Right cardiac atrium (tissue), 5 donors: Measurements from ENCODE around the gene AARSD1. TPM values are rescaled to one million over a fixed set of nuclear protein-coding genes. Genes with fewer than 3 reads are reported as not detected.
"Not testable (repeated sequence)": the region's sequence is repeated elsewhere in the genome, so short reads cannot be mapped to it uniquely, and the experiment has no call there.

Experiments
- ATAC-seq, 2 donors: fragments of 200-7000 bp; cut with Tn5 transposase; one replicate each; pipeline versions ENCODE4 v1.8.0 to v1.9.1; 2020; ENCODE audit warnings: moderate library complexity in 2 of 2, mild to moderate bottlenecking in 1 of 2
- DNase-seq, 3 donors: peaks; one replicate each; pipeline ENCODE4 v3.0.0-alpha.2; 2020
- H3K27ac ChIP-seq: one replicate; pipeline ENCODE4 v1.5.1; 2013; ENCODE audit warnings: mild to moderate bottlenecking, low read length, control low read depth, moderate library complexity
- H3K27me3 ChIP-seq: one replicate; pipeline ENCODE4 v1.6.1; 2013; ENCODE audit not compliant: control insufficient read depth, insufficient read depth
- H3K4me1 ChIP-seq: one replicate; pipeline ENCODE4 v1.6.1; 2013; ENCODE audit warnings: low read length; ENCODE audit not compliant: control insufficient read depth, insufficient read depth
- H3K4me3 ChIP-seq: one replicate; pipeline ENCODE4 v1.5.1; 2013; ENCODE audit warnings: low read length, control low read depth
- H3K9me3 ChIP-seq: one replicate; pipeline ENCODE4 v1.6.1; 2013; ENCODE audit warnings: low read length; ENCODE audit not compliant: control insufficient read depth
- WGBS: extraction: QIAGEN DNeasy Blood & Tissue Kit; methylation state at CpG from one replicate; pipeline ENCODE4 v1.1.7; 2013; 5-methylcytosine and 5-hydroxymethylcytosine counted together
- intact Hi-C, 4 donors: fragments of 100-400 bp; cut with DNase I; formaldehyde crosslinking; loops; one replicate each; pipeline versions ENCODE4 v1.11.0 to v1.14.0; 2022 to 2023
- long read RNA-seq, 4 donors: library from polyadenylated mRNA; unstranded; transcript quantifications; one replicate each; pipeline ENCODE4 v2.0.0, GENCODE V29; 2020 to 2021
- polyA plus RNA-seq: library from polyadenylated mRNA; stranded (reverse); fragments of 200-250 nt; gene quantifications from one replicate; pipeline ENCODE4 v1.2.3, GENCODE V29; 2013
- total RNA-seq, 4 donors: library from RNA; stranded (reverse); fragmentation: NEBNext Ultra II Directional; extraction: Animal tissue kit (Norgen Biotek cat#: 25700); gene quantifications; one replicate each; pipeline ENCODE4 v1.2.1, GENCODE V29; 2021
- donor health status: healthy with polysubstance abuse.
- donor health status: DM: no; HTN: yes; CAD: no.
- donor health status: DM: no; HTN: no; CAD: no.
- donor health status: DM: no; HTN: yes; CAD: no; lungs with severe emphysema.
- donor health status: DM: yes; HTN: yes; CAD: no.

The AARSD1 gene
- 10 to 100 TPM; 26.0 to 35.7 (median 30.6) TPM for total RNA-seq
- polyA plus RNA-seq, result 41.6 TPM
- long read RNA-seq, donor 1, transcript AARSD1-202 (12 exons, 1,322 nt), result major isoform, 22 of 30 reads
- long read RNA-seq, donor 1, partial matches to known transcripts, result 1 of 30 reads
- long read RNA-seq, donor 1, other reads (novel, unspliced or antisense), result 6 of 30 reads
- long read RNA-seq, donor 2, transcript AARSD1-202 (12 exons, 1,322 nt), result major isoform, 10 of 18 reads
- long read RNA-seq, donor 2, partial matches to known transcripts, result 1 of 18 reads
- long read RNA-seq, donor 2, other reads (novel, unspliced or antisense), result 7 of 18 reads
- long read RNA-seq, donor 3, transcript AARSD1-202 (12 exons, 1,322 nt), result major isoform, 39 of 62 reads
- long read RNA-seq, donor 3, partial matches to known transcripts, result 2 of 62 reads
- long read RNA-seq, donor 3, other reads (novel, unspliced or antisense), result 20 of 62 reads
- long read RNA-seq, donor 4, transcript AARSD1-202 (12 exons, 1,322 nt), result major isoform, 11 of 16 reads
- long read RNA-seq, donor 4, partial matches to known transcripts, result 0 of 16 reads
- long read RNA-seq, donor 4, other reads (novel, unspliced or antisense), result 5 of 16 reads

- peak; percentile 96 to 97 for ATAC-seq
- no peaks in the 10 kb centered on the region for H3K9me3 ChIP-seq
- H3K4me3 ChIP-seq, result peak within 1 kb of the TSS; percentile 76
- intact Hi-C loops, result no loop called here
- peak within 1 kb of the TSS; percentile 59 for H3K27ac ChIP-seq
- H3K4me1 ChIP-seq, result peaks cover 2% of the 10 kb centered on the region
- peak; percentile 91 to 96 (median 96) for DNase-seq
- WGBS, result 1% methylated on average over 43 of the region's 43 CpGs
- H3K27me3 ChIP-seq, result no peaks in the 10 kb centered on the region
These were observed at the start of gene AARSD1 for GRCh38 chr17:42964161-42964932. Gene AARSD1 (minus strand): TSS chr17:42964454. CDS start chr17:42964440, 14 bp downstream.

- Histone ChIP-seq H3K4me1 (peaks cover 20% of the 10 kb centered on the region), H3K27ac (no peak overlapping the region), H3K27me3 (no peaks in the 10 kb centered on the region), H3K4me3 (no peak overlapping the region), H3K9me3 (no peaks in the 10 kb centered on the region)
- DNase-seq (no peak), ATAC-seq (no peak)
- intact Hi-C loops, result no loop called here
- WGBS, result 69% methylated on average over 8 of the region's 8 CpGs
These were observed 49.0 kb upstream of the AARSD1 start for GRCh38 chr17:43013296-43013695.

- Histone ChIP-seq H3K4me1 (peaks cover 20% of the 10 kb centered on the region), H3K27me3 (no peaks in the 10 kb centered on the region), H3K4me3 (no peak overlapping the region), H3K27ac (peak overlapping the region; percentile 6), H3K9me3 (no peaks in the 10 kb centered on the region)
- WGBS, result 63% methylated on average over 15 of the region's 15 CpGs
- ATAC-seq, result peak; percentile 29 to 43
- intact Hi-C loops, result no loop called here
- DNase-seq, result peak; percentile 79 to 84 (median 83)
These were observed 47.6 kb upstream of the AARSD1 start for GRCh38 chr17:43011728-43012472.

GRCh38 chr17:43010667-43011308, 46.5 kb upstream of the AARSD1 start:
- 79% methylated on average over 5 of the region's 5 CpGs for WGBS
- Histone ChIP-seq H3K4me3 (no peak overlapping the region), H3K27ac (peak overlapping the region; percentile 53), H3K9me3 (no peaks in the 10 kb centered on the region), H3K27me3 (no peaks in the 10 kb centered on the region), H3K4me1 (peaks cover 14% of the 10 kb centered on the region)
- peak in 1 of 2 donors; percentile 0 for ATAC-seq
- intact Hi-C loops, result no loop called here
- no peak for DNase-seq

GRCh38 chr17:43006639-43007551, 42.6 kb upstream of the AARSD1 start, which contains the start of gene IFI35:
Gene IFI35 (plus strand): TSS chr17:43006784. CDS start chr17:43006948, 164 bp downstream.
- intact Hi-C loops, result no loop called here

GRCh38 chr17:43003542-43004172, 39.4 kb upstream of the AARSD1 start:
- Histone ChIP-seq H3K4me3 (no peak overlapping the region), H3K4me1 (no peaks in the 10 kb centered on the region), H3K27me3 (no peaks in the 10 kb centered on the region), H3K9me3 (no peaks in the 10 kb centered on the region), H3K27ac (no peak overlapping the region)
- WGBS, result 82% methylated on average over 5 of the region's 5 CpGs
- intact Hi-C loops, result no loop called here
- DNase-seq, result no peak
- ATAC-seq, result no peak

More at GRCh38 chr17:43006639-43007551, 42.6 kb upstream of the AARSD1 start, which contains the start of gene IFI35:
- WGBS, result 28% methylated on average over 18 of the region's 18 CpGs
- Histone ChIP-seq H3K27ac (peak within 1 kb of the TSS; percentile 98), H3K27me3 (no peaks in the 10 kb centered on the region), H3K4me1 (no peaks in the 10 kb centered on the region), H3K9me3 (no peaks in the 10 kb centered on the region), H3K4me3 (peak within 1 kb of the TSS; percentile 90)
- DNase-seq (peak; percentile 88 to 94 (median 93)), ATAC-seq (peak; percentile 88 to 92)

GRCh38 chr17:43000894-43001293, 36.6 kb upstream of the AARSD1 start:
- 94% methylated on average over 13 of the region's 13 CpGs for WGBS
- H3K27me3 ChIP-seq, H3K4me3 ChIP-seq, H3K9me3 ChIP-seq, H3K4me1 ChIP-seq, intact Hi-C loops, ATAC-seq, DNase-seq: not testable (repeated sequence)
- H3K27ac ChIP-seq, result peak overlapping the region; percentile 39

GRCh38 chr17:42999003-42999525, 34.8 kb upstream of the AARSD1 start:
- intact Hi-C loops, result no loop called here
- H3K4me1 ChIP-seq, result no peaks in the 10 kb centered on the region
- H3K9me3 ChIP-seq, result no peaks in the 10 kb centered on the region
- DNase-seq (no peak), ATAC-seq (no peak)
- 12% methylated on average over 10 of the region's 10 CpGs for WGBS
- peak overlapping the region; percentile 74 for H3K27ac ChIP-seq
- H3K27me3 ChIP-seq, result no peaks in the 10 kb centered on the region
- H3K4me3 ChIP-seq, result peak overlapping the region; percentile 70
